ENCODE results near the gene TRIM2.
A peak's percentile ranks its signal among the peaks of the same experiment; 100 is the strongest.

The TRIM2 gene

GRCh38 chr4:153344131-153345011 lies 140.1 kb downstream of the TRIM2 start, which contains the start of gene MND1:
Gene MND1, plus strand, starts transcription at chr4:153344688. Its CDS starts 50 bp downstream, at chr4:153344738.
- DNase-seq, result peak; percentile 96

- peak; percentile 73 for DNase-seq
Measured at GRCh38 chr4:153345012-153345981, 141.1 kb downstream of the TRIM2 start.

GRCh38 chr4:153346031-153346430 lies 141.8 kb downstream of the TRIM2 start:
- DNase-seq, result no peak

GRCh38 chr4:153346563-153346962 lies 142.3 kb downstream of the TRIM2 start:
- no peak for DNase-seq

- DNase-seq, result no peak
Measured at GRCh38 chr4:153347117-153347516, 142.9 kb downstream of the TRIM2 start.

DNA sequence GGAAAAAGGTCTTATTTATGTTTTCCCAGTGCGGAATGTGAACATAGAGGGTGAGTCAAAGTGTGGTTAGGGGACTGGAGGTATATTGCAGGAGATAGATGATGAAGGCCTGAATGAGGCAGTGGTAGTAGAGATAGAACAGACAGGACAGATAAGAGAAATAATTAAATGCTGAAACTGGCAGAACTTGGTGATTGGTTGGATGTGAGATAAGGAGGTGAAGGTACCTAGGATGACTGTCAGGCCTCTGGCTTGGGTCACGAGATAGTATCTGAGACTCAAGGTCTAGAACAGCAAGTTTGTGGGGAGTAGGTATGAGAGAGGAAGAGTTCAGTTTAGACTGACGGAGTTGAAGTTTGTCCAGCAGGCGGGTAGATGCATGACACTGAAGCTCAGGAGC lies 143.8 kb downstream of the TRIM2 start:
- no peak for DNase-seq

DNA sequence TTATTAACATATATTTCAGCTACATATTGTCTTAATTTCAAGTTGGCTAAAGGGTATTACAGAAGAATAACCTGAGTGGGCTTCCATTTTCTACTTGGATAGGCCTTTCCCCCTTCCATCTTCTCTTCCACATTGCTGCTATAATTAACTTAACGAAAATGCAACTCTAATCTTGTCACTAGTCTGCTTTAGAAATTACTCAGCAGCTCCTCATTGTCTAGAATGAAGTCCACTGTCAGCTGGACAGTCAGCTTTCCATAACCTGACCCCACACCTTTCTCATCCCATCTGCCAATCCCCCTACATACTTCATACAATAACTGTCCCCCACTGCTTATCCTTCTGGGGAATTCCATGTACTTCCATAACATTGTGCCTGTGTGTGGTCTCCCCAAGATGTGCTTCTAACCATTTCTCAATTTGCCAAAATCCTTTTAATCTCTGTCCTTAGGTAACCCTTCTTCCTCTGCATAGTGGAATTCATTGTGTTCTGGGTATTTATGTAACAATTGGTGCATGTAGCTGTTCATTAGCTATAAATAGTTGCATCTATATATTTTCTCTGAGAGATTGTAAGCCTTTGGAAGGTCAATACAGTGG lies 145.1 kb downstream of the TRIM2 start:
- DNase-seq, result no peak

- no peak for DNase-seq
Measured at GRCh38 chr4:153362184-153362583, 157.9 kb downstream of the TRIM2 start.

GRCh38 chr4:153364061-153364460 lies 159.8 kb downstream of the TRIM2 start:
- no peak for DNase-seq

DNA sequence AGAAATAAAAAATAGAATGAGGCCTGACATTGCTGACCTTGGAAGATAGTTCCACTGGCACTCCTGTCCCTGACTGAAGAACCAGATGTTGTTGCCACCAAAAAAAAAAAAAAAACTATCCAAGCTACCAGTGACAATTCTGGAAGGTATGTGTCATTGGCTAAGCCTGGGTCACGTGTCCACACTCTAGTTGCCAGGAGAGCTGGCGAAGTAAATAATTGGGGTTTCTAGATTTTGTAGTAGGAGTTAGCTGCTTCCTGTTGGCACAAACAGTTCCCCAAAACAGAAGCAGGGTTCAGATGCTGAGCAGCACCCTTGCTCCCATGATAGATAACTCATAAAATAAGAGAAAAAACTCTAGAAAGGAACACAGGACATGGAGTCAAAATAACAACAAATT lies 160.8 kb downstream of the TRIM2 start:
- DNase-seq, result no peak

- no peak for DNase-seq
Measured at GRCh38 chr4:153366486-153366885, 162.2 kb downstream of the TRIM2 start.

DNA sequence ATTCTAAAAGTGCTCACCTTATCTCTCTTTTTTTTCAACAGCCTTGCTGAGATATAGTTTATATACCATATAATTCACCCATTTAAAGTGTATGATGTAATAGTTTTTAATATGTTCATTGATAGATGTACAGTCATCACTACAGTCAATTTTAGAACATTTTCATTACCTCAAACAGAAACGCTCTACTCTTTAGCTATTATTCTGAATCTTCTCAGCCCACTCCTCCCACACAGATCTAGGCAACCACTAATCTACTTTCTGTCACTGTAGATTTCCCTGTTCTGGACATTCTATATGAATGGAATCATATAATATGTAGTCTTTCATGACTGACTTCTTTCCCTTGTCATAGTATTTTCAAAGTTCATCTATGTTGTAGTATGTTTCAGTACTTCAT lies 162.8 kb downstream of the TRIM2 start:
- DNase-seq, result no peak

- DNase-seq, result no peak
Measured at GRCh38 chr4:153369021-153369420, 164.8 kb downstream of the TRIM2 start.

DNA sequence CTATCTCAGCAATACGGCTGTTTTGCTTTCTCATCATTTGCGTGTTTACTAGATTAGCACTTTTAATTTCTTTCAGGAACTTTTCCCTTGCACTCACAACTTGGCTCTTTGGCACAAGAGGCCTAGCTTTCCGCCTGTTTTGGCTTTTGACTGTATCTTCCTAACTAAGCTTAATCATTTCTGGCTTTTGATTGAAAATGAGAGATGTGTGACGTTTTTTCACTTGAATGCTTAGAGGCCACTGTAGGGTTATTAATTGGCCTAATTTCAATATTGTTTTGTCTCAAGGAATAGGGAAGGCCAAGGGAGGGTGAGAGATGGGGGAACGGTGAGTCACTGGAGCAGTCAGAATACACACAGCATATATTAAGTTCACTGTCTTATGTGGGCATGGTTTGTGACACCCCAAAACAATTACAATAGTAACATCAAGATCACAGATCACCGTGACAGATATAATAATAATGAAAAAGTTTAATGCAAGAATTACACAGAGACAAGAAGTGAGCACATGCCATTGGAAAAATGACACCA lies 167.5 kb downstream of the TRIM2 start:
- no peak for DNase-seq

DNA sequence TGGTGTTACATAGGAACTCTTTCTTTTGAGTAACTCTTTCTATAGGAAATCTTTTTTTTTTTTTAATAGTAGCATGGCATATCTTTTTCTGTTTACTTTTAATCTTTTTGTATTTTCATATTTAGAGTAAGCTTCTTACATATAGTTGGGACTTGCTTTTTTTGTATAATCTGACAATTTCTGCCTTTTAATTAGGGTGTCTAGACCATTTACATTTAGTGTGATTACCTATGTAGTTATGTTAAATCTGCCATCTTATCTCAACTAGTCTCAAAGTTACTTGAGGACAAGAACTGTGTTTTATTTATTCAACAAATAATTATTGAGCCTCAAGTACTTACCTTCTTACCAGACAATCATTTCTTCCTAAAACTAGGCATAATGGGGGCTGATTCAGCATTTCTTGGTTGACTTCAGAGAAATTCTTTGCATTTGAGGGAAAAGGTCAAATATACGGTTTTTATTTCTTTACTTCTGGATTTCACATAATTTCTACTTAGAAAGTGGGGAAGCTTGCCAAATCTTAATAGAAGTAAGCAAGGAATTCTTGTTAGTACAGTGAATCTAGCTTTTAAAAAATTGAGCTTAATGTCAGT lies 168.8 kb downstream of the TRIM2 start:
- no peak for DNase-seq

DNA sequence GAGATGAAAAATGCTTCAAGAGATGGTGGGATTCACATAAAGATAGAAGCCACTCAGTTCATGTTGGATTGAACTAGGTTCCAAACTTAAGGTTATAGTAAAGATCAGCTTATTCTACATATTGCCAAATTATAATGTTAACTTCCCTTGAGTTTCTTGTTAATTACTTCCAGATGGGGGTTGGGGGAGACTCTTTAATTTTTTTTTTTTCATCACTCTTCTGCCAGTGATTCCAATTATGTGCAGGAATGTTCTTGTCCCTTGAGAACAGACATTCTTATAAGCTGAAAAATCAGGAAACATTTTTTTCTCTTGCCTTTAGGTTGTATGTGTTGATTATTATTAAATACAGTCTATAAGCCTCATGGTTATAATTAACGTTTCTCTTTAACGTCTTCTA lies 170.2 kb downstream of the TRIM2 start:
- no peak for DNase-seq

GRCh38 chr4:153375303-153375702 lies 171.1 kb downstream of the TRIM2 start:
- DNase-seq, result no peak

DNA sequence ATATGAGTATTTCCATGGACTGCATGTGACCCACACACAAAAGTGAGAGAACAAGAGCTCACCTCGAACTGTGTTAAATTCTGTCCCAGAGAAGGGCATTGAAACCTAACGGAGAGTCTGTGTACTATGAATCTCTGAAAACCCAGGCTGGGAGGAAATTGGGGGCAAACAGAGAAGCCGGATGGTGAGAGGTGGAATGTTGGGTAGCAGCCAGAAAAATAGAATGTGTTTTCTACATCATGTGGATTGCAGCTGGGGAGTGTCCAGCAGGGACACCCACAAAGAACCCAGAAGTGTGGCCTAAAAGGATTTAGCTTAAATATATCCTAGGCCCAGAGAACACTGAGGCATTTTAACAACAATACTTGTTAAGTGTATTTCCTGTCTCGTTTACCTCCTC lies 178.9 kb downstream of the TRIM2 start:
- no peak for DNase-seq

- DNase-seq, result no peak
Measured at GRCh38 chr4:153384160-153384559, 179.9 kb downstream of the TRIM2 start.

DNA sequence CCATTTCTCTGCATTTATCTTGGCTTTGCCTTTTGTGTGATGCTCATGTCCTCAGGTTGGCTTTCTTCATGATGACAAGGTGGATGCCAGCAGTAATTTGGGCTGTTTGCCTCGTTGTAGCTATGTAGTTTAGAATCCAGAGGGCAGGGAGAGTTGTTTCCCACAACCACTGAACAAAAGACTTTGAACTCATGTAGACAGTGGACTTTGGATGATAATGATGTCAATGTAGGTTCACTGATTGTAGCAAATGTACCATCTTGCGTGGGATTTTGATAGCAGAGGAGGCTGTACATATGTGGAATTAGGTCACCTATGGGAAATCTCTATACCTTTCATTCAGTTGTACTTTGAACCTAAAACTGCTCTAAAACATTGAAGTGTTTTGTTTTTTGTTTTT lies 181.5 kb downstream of the TRIM2 start:
- no peak for DNase-seq

DNA sequence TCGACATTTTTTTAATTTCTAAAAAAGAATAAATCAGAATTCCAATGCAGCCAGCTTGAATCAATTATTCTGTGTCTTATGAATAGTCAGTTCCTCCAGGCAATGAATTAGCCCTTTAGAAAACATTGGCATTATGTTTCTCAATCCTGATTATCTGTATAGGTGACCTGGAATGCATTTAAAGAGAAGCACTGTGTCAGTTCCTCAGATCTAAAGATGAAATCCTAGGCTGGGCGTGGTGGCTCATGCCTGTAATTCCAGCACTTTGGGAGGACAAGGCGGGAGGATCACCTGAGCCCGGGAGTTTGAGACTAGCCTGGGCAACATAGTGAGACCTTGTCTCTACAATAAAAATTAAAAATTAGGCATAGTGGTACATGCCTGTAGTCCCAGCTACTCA lies 183.7 kb downstream of the TRIM2 start:
- no peak for DNase-seq
